Measurements from ENCODE around the gene FXN.

FXN gene

GRCh38 chr9:68996462-68996861 lies 39.1 kb upstream of the FXN start:
- TF ChIP-seq EZH2 (optimal IDR thresholded peaks at IDR 0.05; ENCODE audit: low read depth, low read length) (no peak), EZH2phosphoT487 (IDR thresholded peaks at IDR 0.05; ENCODE audit: low read length) (no peak)
- TF ChIP-seq, protein P1, sequence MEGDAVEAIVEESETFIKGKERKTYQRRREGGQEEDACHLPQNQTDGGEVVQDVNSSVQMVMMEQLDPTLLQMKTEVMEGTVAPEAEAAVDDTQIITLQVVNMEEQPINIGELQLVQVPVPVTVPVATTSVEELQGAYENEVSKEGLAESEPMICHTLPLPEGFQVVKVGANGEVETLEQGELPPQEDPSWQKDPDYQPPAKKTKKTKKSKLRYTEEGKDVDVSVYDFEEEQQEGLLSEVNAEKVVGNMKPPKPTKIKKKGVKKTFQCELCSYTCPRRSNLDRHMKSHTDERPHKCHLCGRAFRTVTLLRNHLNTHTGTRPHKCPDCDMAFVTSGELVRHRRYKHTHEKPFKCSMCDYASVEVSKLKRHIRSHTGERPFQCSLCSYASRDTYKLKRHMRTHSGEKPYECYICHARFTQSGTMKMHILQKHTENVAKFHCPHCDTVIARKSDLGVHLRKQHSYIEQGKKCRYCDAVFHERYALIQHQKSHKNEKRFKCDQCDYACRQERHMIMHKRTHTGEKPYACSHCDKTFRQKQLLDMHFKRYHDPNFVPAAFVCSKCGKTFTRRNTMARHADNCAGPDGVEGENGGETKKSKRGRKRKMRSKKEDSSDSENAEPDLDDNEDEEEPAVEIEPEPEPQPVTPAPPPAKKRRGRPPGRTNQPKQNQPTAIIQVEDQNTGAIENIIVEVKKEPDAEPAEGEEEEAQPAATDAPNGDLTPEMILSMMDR (IDR thresholded peaks at IDR 0.05; ENCODE audit: low read length) = no peak
- no peaks in the 10 kb centered on the region for H3K79me2 ChIP-seq (ENCODE audit: low read length)
- no peaks in the 10 kb centered on the region for H3K36me3 ChIP-seq (replicated peaks; ENCODE audit: insufficient read depth, low read length)
- H3F3A ChIP-seq (ENCODE audit: insufficient read depth, low read length) = no peaks in the 10 kb centered on the region
- no peaks in the 10 kb centered on the region for H4K20me1 ChIP-seq (ENCODE audit: insufficient read depth, low read length)
- no peak overlapping the region for H3K4me3 ChIP-seq (ENCODE audit: low read length)
- H3K4me2 ChIP-seq (ENCODE audit: low read depth, low read length) = no peak overlapping the region
- no peak overlapping the region for H2AFZ ChIP-seq (ENCODE audit: low read length)
- no peak for DNase-seq
- no peaks in the 10 kb centered on the region for H3K27me3 ChIP-seq (replicated peaks; ENCODE audit: insufficient read depth, low read length)
- no peak overlapping the region for H3K9ac ChIP-seq (ENCODE audit: low read length)
- H3K9me2 ChIP-seq (replicated peaks; ENCODE audit: insufficient read depth, low read length) = no peaks in the 10 kb centered on the region
- peaks cover 5% of the 10 kb centered on the region; the same call in 1 of the 2 replicates for H3K4me1 ChIP-seq (ENCODE audit: low read length)
- H3K27ac ChIP-seq (ENCODE audit: low read length) = no peak overlapping the region
- H3K9me3 ChIP-seq (replicated peaks; ENCODE audit: insufficient read depth, low read length) = no peaks in the 10 kb centered on the region

DNA sequence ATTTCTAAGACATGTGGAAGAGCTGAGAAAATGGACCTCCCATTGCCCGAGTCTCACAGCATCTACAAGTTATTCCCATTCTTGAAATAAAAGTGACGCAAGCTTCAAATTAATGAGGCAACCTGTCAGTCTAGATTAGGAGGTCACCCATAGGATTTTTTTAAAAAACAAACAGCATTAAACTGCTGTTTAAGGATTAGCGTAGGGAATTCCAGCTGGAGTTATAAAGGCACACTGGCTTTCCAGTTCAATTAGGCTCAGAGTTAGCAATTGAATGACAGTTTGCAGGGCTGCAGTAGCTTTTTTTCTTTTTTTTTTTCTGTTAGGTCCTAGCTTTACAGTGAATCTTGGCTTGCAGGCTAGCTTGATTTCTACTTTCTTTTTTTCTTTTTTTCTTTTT lies 37.9 kb upstream of the FXN start:
- Histone ChIP-seq H2AFZ (ENCODE audit: low read length) (no peak overlapping the region), H3K36me3 (replicated peaks; ENCODE audit: insufficient read depth, low read length) (no peaks in the 10 kb centered on the region), H3K4me1 (ENCODE audit: low read length) (peaks cover 5% of the 10 kb centered on the region; the same call in 1 of the 2 replicates), H4K20me1 (ENCODE audit: insufficient read depth, low read length) (no peaks in the 10 kb centered on the region), H3K4me2 (ENCODE audit: low read depth, low read length) (no peak overlapping the region), H3K9me3 (replicated peaks; ENCODE audit: insufficient read depth, low read length) (no peaks in the 10 kb centered on the region), H3F3A (ENCODE audit: insufficient read depth, low read length) (no peaks in the 10 kb centered on the region), H3K9me2 (replicated peaks; ENCODE audit: insufficient read depth, low read length) (no peaks in the 10 kb centered on the region), H3K27ac (ENCODE audit: low read length) (no peak overlapping the region), H3K27me3 (replicated peaks; ENCODE audit: insufficient read depth, low read length) (no peaks in the 10 kb centered on the region), H3K9ac (ENCODE audit: low read length) (no peak overlapping the region), H3K79me2 (ENCODE audit: low read length) (no peaks in the 10 kb centered on the region), H3K4me3 (ENCODE audit: low read length) (no peak overlapping the region)
- TF ChIP-seq, protein P1 (IDR thresholded peaks at IDR 0.05; ENCODE audit: low read length) = no peak
- TF ChIP-seq EZH2phosphoT487 (IDR thresholded peaks at IDR 0.05; ENCODE audit: low read length) (no peak), EZH2 (optimal IDR thresholded peaks at IDR 0.05; ENCODE audit: low read depth, low read length) (no peak)
- DNase-seq = no peak

DNA sequence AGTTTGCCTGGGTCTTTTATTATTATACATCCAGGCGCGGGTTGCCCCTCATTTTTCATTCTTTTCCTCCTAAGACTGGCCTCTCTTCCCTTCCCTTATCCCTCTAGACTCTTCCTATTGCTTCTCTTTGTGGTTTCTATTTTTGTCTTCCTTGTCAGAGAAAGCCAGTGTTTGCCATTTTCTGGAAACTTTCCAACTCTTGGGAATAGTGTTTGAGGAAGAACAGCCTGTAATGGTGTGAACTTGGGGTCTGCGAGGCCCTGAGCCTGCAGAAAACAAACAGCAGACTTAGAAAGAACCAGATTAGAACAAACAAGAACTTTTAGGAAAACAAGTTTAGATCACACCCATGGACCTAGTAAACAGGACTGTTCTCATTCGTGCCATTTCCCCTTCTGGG lies 37.2 kb upstream of the FXN start:
- Histone ChIP-seq H3K4me1 (ENCODE audit: low read length) (peaks cover 5% of the 10 kb centered on the region; the same call in 1 of the 2 replicates), H3K79me2 (ENCODE audit: low read length) (no peaks in the 10 kb centered on the region), H3K9ac (ENCODE audit: low read length) (no peak overlapping the region), H3K9me2 (replicated peaks; ENCODE audit: insufficient read depth, low read length) (no peaks in the 10 kb centered on the region), H4K20me1 (ENCODE audit: insufficient read depth, low read length) (no peaks in the 10 kb centered on the region), H3K36me3 (replicated peaks; ENCODE audit: insufficient read depth, low read length) (no peaks in the 10 kb centered on the region), H3F3A (ENCODE audit: insufficient read depth, low read length) (no peaks in the 10 kb centered on the region), H3K9me3 (replicated peaks; ENCODE audit: insufficient read depth, low read length) (no peaks in the 10 kb centered on the region), H3K27ac (ENCODE audit: low read length) (no peak overlapping the region), H2AFZ (ENCODE audit: low read length) (no peak overlapping the region), H3K4me2 (ENCODE audit: low read depth, low read length) (no peak overlapping the region), H3K4me3 (ENCODE audit: low read length) (no peak overlapping the region), H3K27me3 (replicated peaks; ENCODE audit: insufficient read depth, low read length) (no peaks in the 10 kb centered on the region)
- DNase-seq = no peak
- TF ChIP-seq EZH2 (optimal IDR thresholded peaks at IDR 0.05; ENCODE audit: low read depth, low read length) (no peak), EZH2phosphoT487 (IDR thresholded peaks at IDR 0.05; ENCODE audit: low read length) (no peak)
- TF ChIP-seq, protein P1 (IDR thresholded peaks at IDR 0.05; ENCODE audit: low read length) = no peak

Measured in MM.1S (cell line).